Stimulated activated CD4-positive, alpha-beta T cell treated with anti-CD3 and anti-CD28 coated beads, Interleukin-2, amount 100 ng/mL, for 24 hours (primary cell): ENCODE data around the gene KCNJ4.
A peak's percentile ranks its signal among the peaks of the same experiment; 100 is the strongest.
"Not testable (repeated sequence)": the region's sequence is repeated elsewhere in the genome, so short reads cannot be mapped to it uniquely, and the experiment has no call there.

Experiments used
- DNase-seq, 2 donors: peaks; one replicate each; pipeline ENCODE4 v3.0.0-alpha.2; 2020

KCNJ4 gene

GRCh38 chr22:38470179-38470578 lies 15.2 kb upstream of the KCNJ4 start:
- not testable (repeated sequence) for DNase-seq

GRCh38 chr22:38469306-38469781 lies 14.3 kb upstream of the KCNJ4 start:
- DNase-seq: no peak

- no peak for DNase-seq
Measured at GRCh38 chr22:38468443-38469305, 13.7 kb upstream of the KCNJ4 start.

- DNase-seq: peak; percentile 59 to 80
Measured at GRCh38 chr22:38467904-38468442, 13.0 kb upstream of the KCNJ4 start, which contains the start of gene KDELR3. TSS of gene KDELR3 (plus strand) at chr22:38468096. CDS start at chr22:38468234, 138 bp downstream.

GRCh38 chr22:38467438-38467903 lies 12.5 kb upstream of the KCNJ4 start:
- DNase-seq: no peak

GRCh38 chr22:38465673-38466490 lies 10.9 kb upstream of the KCNJ4 start:
- no peak for DNase-seq

GRCh38 chr22:38464992-38465672 lies 10.1 kb upstream of the KCNJ4 start:
- DNase-seq: no peak

- DNase-seq: no peak
Measured at GRCh38 chr22:38462960-38463784, 8.2 kb upstream of the KCNJ4 start.

GRCh38 chr22:38461414-38462081 lies 6.5 kb upstream of the KCNJ4 start:
- peak; percentile 61 to 77 for DNase-seq

GRCh38 chr22:38461057-38461413 lies 6.0 kb upstream of the KCNJ4 start:
- DNase-seq: no peak

GRCh38 chr22:38460426-38460840 lies 5.4 kb upstream of the KCNJ4 start:
- no peak for DNase-seq

GRCh38 chr22:38456841-38457699 lies 2.1 kb upstream of the KCNJ4 start:
- no peak for DNase-seq

- no peak for DNase-seq
Measured at GRCh38 chr22:38456272-38456835, 1.4 kb upstream of the KCNJ4 start.

GRCh38 chr22:38455530-38456271 lies 702 bp upstream of the KCNJ4 start:
- peak in 1 of 2 donors; percentile 36 for DNase-seq

- DNase-seq: peak; percentile 14 to 23
Measured at GRCh38 chr22:38454353-38455075, 485 bp downstream of the KCNJ4 start.

- no peak for DNase-seq
Measured at GRCh38 chr22:38453996-38454352, 1.0 kb downstream of the KCNJ4 start.

GRCh38 chr22:38453066-38453672 lies 1.8 kb downstream of the KCNJ4 start:
- no peak for DNase-seq
